Hepatocyte (in vitro differentiated cells): ENCODE results near the gene GPR183. TPM values are rescaled to one million over a fixed set of nuclear protein-coding genes. Genes with fewer than 3 reads are reported as not detected.

Experiments
- DNase-seq: peaks from one replicate; pipeline ENCODE4 v3.0.0-alpha.2; 2016; ENCODE audit warnings: low spot score
- H2AFZ ChIP-seq: fragments of 200-600 bp; sonication (generic); 2 replicates; pipeline ENCODE4 v1.6.0; 2016; ENCODE audit warnings: antibody characterized with exemption, mild to moderate bottlenecking
- H3K27ac ChIP-seq: fragments of 200-600 bp; sonication (generic); 2 replicates; pipeline ENCODE4 v1.5.1; 2016; ENCODE audit warnings: mild to moderate bottlenecking
- H3K27me3 ChIP-seq: fragments of 200-600 bp; sonication (generic); 2 replicates; pipeline ENCODE4 v1.6.1; 2016
- H3K36me3 ChIP-seq: fragments of 200-600 bp; sonication (generic); replicated peaks from 2 replicates; pipeline ENCODE4 v1.5.1; 2016; ENCODE audit warnings: low read depth; ENCODE audit not compliant: insufficient read depth
- H3K4me1 ChIP-seq: fragments of 200-600 bp; sonication (generic); 2 replicates; pipeline ENCODE4 v1.5.1; 2016; ENCODE audit warnings: mild to moderate bottlenecking, moderate library complexity; ENCODE audit not compliant: insufficient read depth
- H3K4me2 ChIP-seq: fragments of 200-600 bp; sonication (generic); 2 replicates; pipeline ENCODE4 v1.6.0; 2016
- H3K4me3 ChIP-seq: fragments of 200-600 bp; sonication (generic); 2 replicates; pipeline ENCODE4 v1.5.1; 2016; ENCODE audit warnings: mild to moderate bottlenecking
- H3K79me2 ChIP-seq: fragments of 200-600 bp; sonication (generic); 2 replicates; pipeline ENCODE4 v1.6.0; 2017; ENCODE audit warnings: mild to moderate bottlenecking
- H3K9me2 ChIP-seq: fragments of 200-600 bp; sonication (generic); replicated peaks from 2 replicates; pipeline ENCODE4 v1.6.0; 2017; ENCODE audit warnings: mild to moderate bottlenecking; ENCODE audit not compliant: insufficient read depth
- H3K9me3 ChIP-seq: fragments of 200-600 bp; sonication (generic); 2 replicates; pipeline ENCODE4 v1.5.1; 2016; ENCODE audit warnings: low read depth, mild to moderate bottlenecking
- H4K20me1 ChIP-seq: fragments of 200-600 bp; sonication (generic); 2 replicates; pipeline ENCODE4 v1.6.0; 2016; ENCODE audit warnings: mild to moderate bottlenecking; ENCODE audit not compliant: insufficient read depth, poor library complexity, severe bottlenecking
- EZH2 ChIP-seq: fragments of 200-600 bp; sonication (generic); IDR thresholded peaks from 2 replicates; pipeline ENCODE4 v1.6.1; 2016; ENCODE audit warnings: antibody characterized with exemption, mild to moderate bottlenecking, borderline replicate concordance
- EZH2phosphoT487 ChIP-seq: fragments of 200-600 bp; sonication (generic); IDR thresholded peaks from one replicate; pipeline ENCODE4 v1.6.1; 2018; ENCODE audit warnings: antibody characterized with exemption, mild to moderate bottlenecking, low read depth, moderate library complexity; ENCODE audit not compliant: unreplicated experiment, severe bottlenecking
- WGBS: methylation state at CpG from one replicate; pipeline ENCODE4 v1.1.6; 2016; ENCODE audit warnings: low lambda C conversion rate; ENCODE audit errors: missing lambda C conversion rate; 5-methylcytosine and 5-hydroxymethylcytosine counted together
- polyA plus RNA-seq: library from polyadenylated mRNA; unstranded; fragments of >200 nt; fragmentation: Nextera tagmentation; extraction: Ambion mirVana; gene quantifications from 2 replicates; pipeline ENCODE4 v1.2.1, GENCODE V29; 2016
- total RNA-seq: library from RNA; depleted of rRNA; stranded (reverse); fragments of >200 nt; gene quantifications from 2 replicates; pipeline ENCODE4 v1.2.3, GENCODE V29; 2014
- TF ChIP-seq, protein P1 (sequence below): fragments of 200-600 bp; sonication (generic); IDR thresholded peaks from 2 replicates; pipeline ENCODE4 v1.5.1; 2016; ENCODE audit warnings: antibody characterized with exemption, mild to moderate bottlenecking; ENCODE audit not compliant: poor library complexity

The GPR183 gene
- total and polyA plus RNA-seq, 2 experiments from 2014 or later = 1.4 to 5.2 TPM

- no peaks in the 10 kb centered on the region for H3K9me3 ChIP-seq
- no peak overlapping the region for H3K27ac ChIP-seq
- no peaks in the 10 kb centered on the region for H3K36me3 ChIP-seq
- H3K79me2 ChIP-seq = peaks cover 5% of the 10 kb centered on the region
- H4K20me1 ChIP-seq = no peaks in the 10 kb centered on the region
- no peak overlapping the region for H3K4me3 ChIP-seq
- H3K9me2 ChIP-seq = no peaks in the 10 kb centered on the region
- 94% methylated on average over 4 of the region's 4 CpGs for WGBS
- no peak overlapping the region for H2AFZ ChIP-seq
- no peaks in the 10 kb centered on the region for H3K4me1 ChIP-seq
- H3K27me3 ChIP-seq = no peaks in the 10 kb centered on the region
- H3K4me2 ChIP-seq = no peak overlapping the region
- DNase-seq = no peak
- TF ChIP-seq EZH2phosphoT487 (no peak), EZH2 (no peak)
- TF ChIP-seq, protein P1, sequence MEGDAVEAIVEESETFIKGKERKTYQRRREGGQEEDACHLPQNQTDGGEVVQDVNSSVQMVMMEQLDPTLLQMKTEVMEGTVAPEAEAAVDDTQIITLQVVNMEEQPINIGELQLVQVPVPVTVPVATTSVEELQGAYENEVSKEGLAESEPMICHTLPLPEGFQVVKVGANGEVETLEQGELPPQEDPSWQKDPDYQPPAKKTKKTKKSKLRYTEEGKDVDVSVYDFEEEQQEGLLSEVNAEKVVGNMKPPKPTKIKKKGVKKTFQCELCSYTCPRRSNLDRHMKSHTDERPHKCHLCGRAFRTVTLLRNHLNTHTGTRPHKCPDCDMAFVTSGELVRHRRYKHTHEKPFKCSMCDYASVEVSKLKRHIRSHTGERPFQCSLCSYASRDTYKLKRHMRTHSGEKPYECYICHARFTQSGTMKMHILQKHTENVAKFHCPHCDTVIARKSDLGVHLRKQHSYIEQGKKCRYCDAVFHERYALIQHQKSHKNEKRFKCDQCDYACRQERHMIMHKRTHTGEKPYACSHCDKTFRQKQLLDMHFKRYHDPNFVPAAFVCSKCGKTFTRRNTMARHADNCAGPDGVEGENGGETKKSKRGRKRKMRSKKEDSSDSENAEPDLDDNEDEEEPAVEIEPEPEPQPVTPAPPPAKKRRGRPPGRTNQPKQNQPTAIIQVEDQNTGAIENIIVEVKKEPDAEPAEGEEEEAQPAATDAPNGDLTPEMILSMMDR = no peak
Observed at GRCh38 chr13:99277629-99278028, 29.6 kb downstream of the GPR183 start.

- TF ChIP-seq, protein P1 = no peak
- TF ChIP-seq EZH2phosphoT487 (no peak), EZH2 (no peak)
- whole genome bisulfite sequencing = 88% methylated on average over 2 of the region's 2 CpGs
- H3K27ac ChIP-seq = no peak overlapping the region
- H3K4me1 ChIP-seq = no peaks in the 10 kb centered on the region
- no peak overlapping the region for H3K4me2 ChIP-seq
- H3K4me3 ChIP-seq = no peak overlapping the region
- peaks cover 12% of the 10 kb centered on the region for H3K79me2 ChIP-seq
- no peak overlapping the region for H2AFZ ChIP-seq
- H3K9me3 ChIP-seq = no peaks in the 10 kb centered on the region
- no peaks in the 10 kb centered on the region for H3K36me3 ChIP-seq
- no peak for DNase-seq
- H3K9me2 ChIP-seq = no peaks in the 10 kb centered on the region
- no peaks in the 10 kb centered on the region for H3K27me3 ChIP-seq
- no peaks in the 10 kb centered on the region for H4K20me1 ChIP-seq
Observed at GRCh38 chr13:99276706-99277105, 30.5 kb downstream of the GPR183 start.

DNA sequence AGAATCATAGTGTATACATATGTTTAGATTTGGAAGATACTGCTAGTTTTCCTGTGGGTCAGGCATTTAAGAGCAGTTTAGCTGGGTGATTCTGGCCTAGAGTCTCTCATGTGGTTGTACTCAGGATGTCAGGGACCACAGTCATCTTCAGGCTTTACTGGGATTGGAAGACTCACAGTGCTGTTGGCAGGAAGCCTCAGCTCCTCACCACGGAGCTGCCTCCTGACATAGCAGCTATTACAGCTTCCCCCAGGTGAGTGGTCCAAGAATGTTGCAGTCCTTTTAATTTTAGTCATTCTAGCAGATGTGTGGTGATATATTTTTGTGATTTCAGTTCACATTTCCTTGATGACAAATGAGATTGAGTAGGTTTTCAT, 32.1 kb downstream of the GPR183 start:
- H3K4me3 ChIP-seq = no peak overlapping the region
- DNase-seq = no peak
- no peak overlapping the region for H2AFZ ChIP-seq
- WGBS = 60% methylated on average over 1 of the region's 1 CpG
- no peaks in the 10 kb centered on the region for H3K9me3 ChIP-seq
- no peak for TF ChIP-seq EZH2phosphoT487
- TF ChIP-seq EZH2 = no peak
- TF ChIP-seq, protein P1 = no peak
- H3K27ac ChIP-seq = no peak overlapping the region
- H3K27me3 ChIP-seq = no peaks in the 10 kb centered on the region
- peaks cover 18% of the 10 kb centered on the region for H3K79me2 ChIP-seq
- no peak overlapping the region for H3K4me2 ChIP-seq
- H3K4me1 ChIP-seq = no peaks in the 10 kb centered on the region
- H3K36me3 ChIP-seq = no peaks in the 10 kb centered on the region
- no peaks in the 10 kb centered on the region for H3K9me2 ChIP-seq
- no peaks in the 10 kb centered on the region for H4K20me1 ChIP-seq

DNA sequence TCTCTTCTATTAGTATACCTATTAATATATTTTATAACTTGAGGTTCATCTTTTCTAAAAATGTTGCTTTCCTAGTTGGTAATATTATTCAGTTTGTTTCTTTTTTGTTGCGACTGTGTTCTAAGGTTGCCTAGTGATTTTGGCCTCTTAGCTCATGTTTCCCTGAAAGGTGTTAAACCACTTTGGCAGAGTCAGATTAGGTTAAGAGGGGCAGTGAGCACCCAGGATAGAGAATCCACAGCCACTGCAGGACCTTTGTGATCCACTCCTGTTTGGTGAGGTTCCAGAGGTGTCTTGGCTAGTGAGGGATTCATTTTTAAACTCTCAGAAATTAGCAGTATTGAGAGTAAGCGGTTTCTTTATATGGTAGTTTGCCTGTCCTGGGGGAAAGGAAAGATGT, 34.1 kb downstream of the GPR183 start:
- Histone ChIP-seq H3K4me1 (no peaks in the 10 kb centered on the region), H3K27ac (no peak overlapping the region), H3K79me2 (peaks cover 18% of the 10 kb centered on the region), H3K4me2 (no peak overlapping the region), H3K4me3 (no peak overlapping the region), H4K20me1 (no peaks in the 10 kb centered on the region), H3K36me3 (no peaks in the 10 kb centered on the region), H2AFZ (no peak overlapping the region), H3K9me2 (no peaks in the 10 kb centered on the region), H3K9me3 (no peaks in the 10 kb centered on the region), H3K27me3 (no peaks in the 10 kb centered on the region)
- 96% methylated on average over 2 of the region's 2 CpGs for WGBS
- no peak for DNase-seq
- TF ChIP-seq EZH2phosphoT487 = no peak
- TF ChIP-seq, protein P1 = no peak
- no peak for TF ChIP-seq EZH2
